ENCODE results near the gene NAA80.

DNA sequence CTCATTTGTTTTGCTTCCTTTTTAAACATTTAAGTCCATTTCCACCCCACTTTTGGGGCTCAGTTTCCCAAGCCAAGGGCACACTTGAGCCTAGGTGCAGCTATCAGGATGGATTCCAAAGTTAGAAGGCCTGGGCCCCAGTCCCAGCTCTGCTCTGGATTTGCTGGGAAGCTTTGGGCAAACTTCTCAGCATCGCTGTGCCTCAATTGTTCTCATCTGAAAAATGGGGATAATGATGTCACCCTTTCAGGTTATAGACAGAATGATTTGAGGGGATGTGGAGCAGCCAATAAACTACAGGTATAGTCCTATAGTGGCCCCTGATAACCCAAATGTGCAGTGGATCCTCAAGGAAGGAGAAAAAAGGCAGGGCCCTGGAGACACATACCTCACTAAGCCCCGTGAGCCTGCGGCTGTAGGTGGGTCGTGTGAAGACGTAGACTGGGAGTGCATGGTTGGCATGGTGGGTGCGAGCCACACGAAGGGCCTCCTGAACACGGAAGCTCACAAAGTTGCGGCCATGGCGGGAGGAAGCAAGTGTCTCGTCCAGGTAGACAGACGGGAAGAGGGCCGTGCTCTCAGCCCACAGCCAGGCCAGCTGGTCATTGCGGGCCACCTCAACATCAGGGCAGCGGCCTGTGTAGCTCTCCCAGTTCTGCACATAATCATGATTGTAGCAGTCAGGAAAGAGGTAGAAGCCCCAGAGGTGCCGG lies 20.1 kb upstream of the NAA80 start:
- TF ChIP-seq SP1 (IDR thresholded peaks at IDR 0.05; ENCODE audit: low read depth, low read length) (no peak), POLR2A (IDR thresholded peaks at IDR 0.05; ENCODE audit: control extremely low read depth in 1 of 2, low read depth in 2 of 2, low read length in 2 of 2) (no peak), HDAC2 (IDR thresholded peaks at IDR 0.05; ENCODE audit: borderline replicate concordance in 1 of 2, low read depth in 2 of 2, low read length in 2 of 2) (no peak), BRCA1 (IDR thresholded peaks at IDR 0.05; ENCODE audit: low read depth, low read length) (no peak), ZNF274 (IDR thresholded peaks at IDR 0.05; ENCODE audit: borderline replicate concordance, extremely low read depth, low read length) (no peak), JUND (IDR thresholded peaks at IDR 0.05; ENCODE audit: low read length) (no peak), EZH2 (IDR thresholded peaks at IDR 0.05; ENCODE audit: low read depth, low read length, severe bottlenecking) (no peak), YY1 (IDR thresholded peaks at IDR 0.05; ENCODE audit: low read depth, low read length) (no peak), EP300 (IDR thresholded peaks at IDR 0.05; ENCODE audit: borderline replicate concordance in 1 of 2, low read depth in 2 of 2, low read length in 2 of 2) (no peak), TCF12 (IDR thresholded peaks at IDR 0.05; ENCODE audit: low read depth, low read length) (no peak), KDM1A (IDR thresholded peaks at IDR 0.05; ENCODE audit: borderline replicate concordance, low read length) (no peak)
- TF ChIP-seq, protein P1, sequence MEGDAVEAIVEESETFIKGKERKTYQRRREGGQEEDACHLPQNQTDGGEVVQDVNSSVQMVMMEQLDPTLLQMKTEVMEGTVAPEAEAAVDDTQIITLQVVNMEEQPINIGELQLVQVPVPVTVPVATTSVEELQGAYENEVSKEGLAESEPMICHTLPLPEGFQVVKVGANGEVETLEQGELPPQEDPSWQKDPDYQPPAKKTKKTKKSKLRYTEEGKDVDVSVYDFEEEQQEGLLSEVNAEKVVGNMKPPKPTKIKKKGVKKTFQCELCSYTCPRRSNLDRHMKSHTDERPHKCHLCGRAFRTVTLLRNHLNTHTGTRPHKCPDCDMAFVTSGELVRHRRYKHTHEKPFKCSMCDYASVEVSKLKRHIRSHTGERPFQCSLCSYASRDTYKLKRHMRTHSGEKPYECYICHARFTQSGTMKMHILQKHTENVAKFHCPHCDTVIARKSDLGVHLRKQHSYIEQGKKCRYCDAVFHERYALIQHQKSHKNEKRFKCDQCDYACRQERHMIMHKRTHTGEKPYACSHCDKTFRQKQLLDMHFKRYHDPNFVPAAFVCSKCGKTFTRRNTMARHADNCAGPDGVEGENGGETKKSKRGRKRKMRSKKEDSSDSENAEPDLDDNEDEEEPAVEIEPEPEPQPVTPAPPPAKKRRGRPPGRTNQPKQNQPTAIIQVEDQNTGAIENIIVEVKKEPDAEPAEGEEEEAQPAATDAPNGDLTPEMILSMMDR (IDR thresholded peaks at IDR 0.05; ENCODE audit: control extremely low read depth in 1 of 3, insufficient read depth in 1 of 3, low read depth in 1 of 3, low read length in 3 of 3), result no peak
- TF ChIP-seq, protein P2, sequence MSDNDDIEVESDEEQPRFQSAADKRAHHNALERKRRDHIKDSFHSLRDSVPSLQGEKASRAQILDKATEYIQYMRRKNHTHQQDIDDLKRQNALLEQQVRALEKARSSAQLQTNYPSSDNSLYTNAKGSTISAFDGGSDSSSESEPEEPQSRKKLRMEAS (IDR thresholded peaks at IDR 0.05), result no peak

All from H1 (cell line).